Spleen (tissue), 11 donors: ENCODE measurements around the gene FSTL4. TPM values are rescaled to one million over a fixed set of nuclear protein-coding genes. Genes with fewer than 3 reads are reported as not detected.
"Not testable (repeated sequence)": the region's sequence is repeated elsewhere in the genome, so short reads cannot be mapped to it uniquely, and the experiment has no call there.

ENCODE experiments used
- DNase-seq: peaks from one replicate; pipeline ENCODE4 v3.0.0-alpha.2; 2020
- H3K27ac ChIP-seq, 8 donors: fragments of 200-600 bp; sonication (generic) in 7 of 8; 1 replicate in 4 of 8; 2 replicates in 4 of 8; pipeline versions ENCODE4 v1.5.0 to v1.8.0; 2016 to 2021; ENCODE audit warnings: inconsistent platforms in 4 of 8, mild to moderate bottlenecking in 4 of 8, moderate library complexity in 1 of 8
- H3K27me3 ChIP-seq, 7 donors: fragments of 200-600 bp; sonication (generic) in 6 of 7; replicated peaks in 1 of 7; 1 replicate in 4 of 7; 2 replicates in 3 of 7; pipeline versions ENCODE4 v1.5.0 to v1.8.0; 2016 to 2021; ENCODE audit warnings: inconsistent platforms in 3 of 7, mild to moderate bottlenecking in 1 of 7
- H3K36me3 ChIP-seq, 6 donors: fragments of 200-600 bp; sonication (generic) in 5 of 6; 1 replicate in 4 of 6; 2 replicates in 2 of 6; pipeline versions ENCODE4 v1.5.0 to v1.8.0; 2016 to 2021; ENCODE audit warnings: inconsistent platforms in 2 of 6
- H3K4me1 ChIP-seq, 6 donors: fragments of 200-600 bp; sonication (generic) in 5 of 6; 1 replicate in 3 of 6; 2 replicates in 3 of 6; pipeline versions ENCODE4 v1.5.0 to v1.8.0; 2016 to 2021; ENCODE audit warnings: inconsistent platforms in 3 of 6
- H3K4me3 ChIP-seq, 8 donors: fragments of 200-600 bp; sonication (generic) in 7 of 8; 1 replicate in 4 of 8; 2 replicates in 4 of 8; pipeline versions ENCODE4 v1.5.0 to v1.8.0; 2016 to 2021; ENCODE audit warnings: inconsistent platforms in 4 of 8, mild to moderate bottlenecking in 4 of 8, moderate library complexity in 2 of 8
- H3K9me3 ChIP-seq, 8 donors: fragments of 200-600 bp; sonication (generic) in 7 of 8; 1 replicate in 4 of 8; 2 replicates in 4 of 8; pipeline versions ENCODE4 v1.5.0 to v1.8.0; 2016 to 2021; ENCODE audit warnings: inconsistent platforms in 4 of 8
- POLR2A ChIP-seq, 3 donors: fragments of 450-650 bp; IDR thresholded peaks; one replicate each; pipeline ENCODE4 v1.5.1; 2017; ENCODE audit warnings: antibody characterized with exemption in 3 of 3, mild to moderate bottlenecking in 1 of 3
- POLR2AphosphoS5 ChIP-seq, 3 donors: sonication (generic); formaldehyde crosslinking; IDR thresholded peaks; one replicate each; pipeline ENCODE4 v1.5.1; 2017; ENCODE audit warnings: antibody characterized with exemption in 3 of 3
- WGBS, 5 donors: extraction: QIAGEN DNeasy Blood & Tissue Kit in 3 of 5; methylation state at CpG; one replicate each; pipeline versions ENCODE4 v1.1.5 to v1.1.7; 2013 to 2018; 5-methylcytosine and 5-hydroxymethylcytosine counted together
- intact Hi-C: fragments of 100-400 bp; cut with DNase I; formaldehyde crosslinking; loops from one replicate; pipeline ENCODE4 v1.15.0; 2023; ENCODE audit warnings: low total_unique reads
- polyA plus RNA-seq, 3 donors: library from polyadenylated mRNA; stranded (reverse); fragments of 200-250 nt; gene quantifications; one replicate each; pipeline ENCODE4 v1.2.1, GENCODE V29; 2013
- total RNA-seq, 7 donors: library from RNA; depleted of rRNA in 3 of 7; stranded (reverse); fragments of >200 nt in 3 of 7; fragmentation: NEBNext Ultra II Directional in 4 of 7; extraction: Animal tissue kit (Norgen Biotek cat#: 25700) in 4 of 7; gene quantifications; one replicate each; pipeline versions ENCODE4 v1.1.0 to v1.2.1, GENCODE V29; 2016 to 2021
- TF ChIP-seq, protein P1 (sequence below), 11 experiments: fragments of 200-600 bp in 7 of 11; fragments of 450-650 bp in 4 of 11; sonication (generic) in 4 of 11; IDR thresholded peaks in 8 of 11; conservative IDR thresholded peaks in 3 of 11; 1 replicate in 7 of 11; 2 replicates in 4 of 11; pipeline versions ENCODE4 v1.4.0 to v1.8.0; 2016 to 2021; ENCODE audit warnings: antibody characterized with exemption in 11 of 11, inconsistent platforms in 4 of 11, mild to moderate bottlenecking in 1 of 11
- donor health status: healthy with polysubstance abuse.
- donor health status: DM: no; HTN: no; CAD: no; lungs with moderate emphysema.
- donor health status: DM: no; HTN: no; CAD: no.
- donor health status: Bipolar disorder and iron deficiency.
- donor health status: healthy.
- donor health status: DM: no; HTN: no; CAD: no.
- donor health status: DM: yes; HTN: yes; CAD: no.

Gene FSTL4
- total and polyA plus RNA-seq, 10 donors, result under 0.01 to 1.0 (median 0.37) TPM; not detected in 4

DNA sequence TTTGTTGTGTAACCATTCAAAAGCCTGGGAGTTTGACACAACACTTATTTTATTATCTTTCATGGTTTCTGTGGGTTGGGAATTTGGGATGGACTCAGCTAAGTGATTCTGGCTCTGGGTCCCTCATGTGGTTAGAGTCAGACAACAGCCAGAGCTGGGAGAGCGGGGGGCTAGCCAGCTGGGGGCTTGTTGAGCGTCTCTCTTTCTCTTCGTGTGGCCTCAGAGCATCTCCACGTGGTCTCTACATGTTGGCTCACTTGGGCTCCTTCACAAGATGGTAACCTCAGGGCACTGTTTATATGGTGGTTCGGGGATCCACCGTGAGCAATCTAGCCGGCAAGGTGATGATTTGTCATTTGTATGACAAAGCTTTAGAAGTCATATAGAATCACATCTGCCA is 73.6 kb downstream of the FSTL4 start:
- no peaks in the 10 kb centered on the region for H3K4me1 ChIP-seq
- TF ChIP-seq POLR2AphosphoS5 (IDR thresholded peaks at IDR 0.05) (no peak), POLR2A (IDR thresholded peaks at IDR 0.05) (no peak)
- TF ChIP-seq, protein P1, sequence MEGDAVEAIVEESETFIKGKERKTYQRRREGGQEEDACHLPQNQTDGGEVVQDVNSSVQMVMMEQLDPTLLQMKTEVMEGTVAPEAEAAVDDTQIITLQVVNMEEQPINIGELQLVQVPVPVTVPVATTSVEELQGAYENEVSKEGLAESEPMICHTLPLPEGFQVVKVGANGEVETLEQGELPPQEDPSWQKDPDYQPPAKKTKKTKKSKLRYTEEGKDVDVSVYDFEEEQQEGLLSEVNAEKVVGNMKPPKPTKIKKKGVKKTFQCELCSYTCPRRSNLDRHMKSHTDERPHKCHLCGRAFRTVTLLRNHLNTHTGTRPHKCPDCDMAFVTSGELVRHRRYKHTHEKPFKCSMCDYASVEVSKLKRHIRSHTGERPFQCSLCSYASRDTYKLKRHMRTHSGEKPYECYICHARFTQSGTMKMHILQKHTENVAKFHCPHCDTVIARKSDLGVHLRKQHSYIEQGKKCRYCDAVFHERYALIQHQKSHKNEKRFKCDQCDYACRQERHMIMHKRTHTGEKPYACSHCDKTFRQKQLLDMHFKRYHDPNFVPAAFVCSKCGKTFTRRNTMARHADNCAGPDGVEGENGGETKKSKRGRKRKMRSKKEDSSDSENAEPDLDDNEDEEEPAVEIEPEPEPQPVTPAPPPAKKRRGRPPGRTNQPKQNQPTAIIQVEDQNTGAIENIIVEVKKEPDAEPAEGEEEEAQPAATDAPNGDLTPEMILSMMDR (IDR thresholded peaks at IDR 0.05 in 8 of 11, conservative IDR thresholded peaks at IDR 0.05 in 3 of 11), result no peak
- H3K36me3 ChIP-seq, result no peaks in the 10 kb centered on the region
- peaks cover 0 to 32% (median 0%) of the 10 kb centered on the region in 7 donors for H3K27me3 ChIP-seq
- WGBS, 5 donors, result 70 to 83% (median 73%) methylated on average over 7 of the region's 7 CpGs
- intact Hi-C loops, result no loop called here
- no peak for DNase-seq
- no peak overlapping the region for H3K4me3 ChIP-seq
- no peaks in the 10 kb centered on the region for H3K9me3 ChIP-seq
- H3K27ac ChIP-seq, result no peak overlapping the region

DNA sequence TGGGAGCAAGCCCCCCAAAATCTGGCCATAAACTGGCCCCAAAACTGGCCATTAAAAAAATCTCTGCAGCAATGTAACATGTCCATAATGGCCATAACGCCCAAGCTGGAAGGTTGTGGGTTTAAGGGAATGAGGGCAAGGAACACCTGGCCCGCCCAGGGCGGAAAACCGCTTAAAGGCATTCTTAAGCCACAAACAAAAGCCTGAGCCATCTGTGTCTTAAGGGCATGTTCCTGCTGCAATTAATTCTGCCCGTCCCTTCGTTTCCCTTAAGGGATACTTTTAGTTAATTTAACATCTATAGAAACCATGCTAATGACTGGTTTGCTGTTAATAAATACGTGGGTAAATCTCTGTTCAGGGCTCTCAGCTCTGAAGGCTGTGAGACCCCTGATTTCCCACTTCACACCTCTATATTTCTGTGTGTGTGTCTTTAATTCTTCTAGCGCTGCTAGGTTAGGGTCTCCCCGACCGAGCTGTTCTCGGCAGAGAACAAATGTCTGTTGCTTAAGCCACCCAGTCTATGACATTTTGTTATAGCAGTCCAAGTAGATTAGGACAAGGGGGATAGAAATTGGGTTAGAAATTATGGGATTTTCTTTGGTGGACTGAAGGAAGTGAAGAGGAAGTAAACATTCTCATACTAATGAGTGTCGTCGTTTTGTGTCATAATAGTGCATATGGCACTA is 77.0 kb downstream of the FSTL4 start:
- H3K4me1 ChIP-seq, DNase-seq, H3K9me3 ChIP-seq, H3K36me3 ChIP-seq, H3K4me3 ChIP-seq, intact Hi-C loops, H3K27ac ChIP-seq: not testable (repeated sequence)
- 70 to 79% (median 76%) methylated on average over 13 of the region's 13 CpGs for WGBS, 5 donors
- peaks cover 0 to 19% (median 0%) of the 10 kb centered on the region in 7 donors for H3K27me3 ChIP-seq

DNA sequence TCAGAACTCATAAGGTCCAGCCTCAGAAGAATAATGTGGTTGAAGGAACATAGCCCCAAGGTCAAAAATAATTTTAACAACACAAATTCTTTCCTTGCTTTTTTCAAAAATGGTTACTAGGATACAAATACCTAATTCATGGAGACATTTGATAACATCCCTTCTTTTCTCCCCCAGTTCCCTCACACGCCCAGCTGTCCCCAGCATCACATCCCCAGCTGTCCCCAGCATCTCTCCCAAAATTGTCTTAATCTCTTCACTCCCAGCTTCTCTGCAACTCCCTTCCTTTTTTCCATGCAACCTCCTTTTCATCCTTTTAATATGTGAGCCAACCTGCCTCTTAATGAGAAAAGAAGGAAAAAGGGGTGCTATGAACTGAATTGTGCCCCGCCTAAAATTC is 77.8 kb downstream of the FSTL4 start:
- Histone ChIP-seq H3K27ac (no peak overlapping the region), H3K36me3 (no peaks in the 10 kb centered on the region), H3K4me1 (no peaks in the 10 kb centered on the region), H3K4me3 (no peak overlapping the region), H3K27me3 (peaks cover 0 to 19% (median 0%) of the 10 kb centered on the region in 7 donors), H3K9me3 (no peaks in the 10 kb centered on the region)
- intact Hi-C loops, result no loop called here
- no peak for DNase-seq
- TF ChIP-seq POLR2A (IDR thresholded peaks at IDR 0.05) (no peak), POLR2AphosphoS5 (IDR thresholded peaks at IDR 0.05) (no peak)
- TF ChIP-seq, protein P1 (IDR thresholded peaks at IDR 0.05 in 8 of 11, conservative IDR thresholded peaks at IDR 0.05 in 3 of 11), result no peak
- WGBS, 5 donors, result 82 to 95% (median 86%) methylated on average over 2 of the region's 2 CpGs

DNA sequence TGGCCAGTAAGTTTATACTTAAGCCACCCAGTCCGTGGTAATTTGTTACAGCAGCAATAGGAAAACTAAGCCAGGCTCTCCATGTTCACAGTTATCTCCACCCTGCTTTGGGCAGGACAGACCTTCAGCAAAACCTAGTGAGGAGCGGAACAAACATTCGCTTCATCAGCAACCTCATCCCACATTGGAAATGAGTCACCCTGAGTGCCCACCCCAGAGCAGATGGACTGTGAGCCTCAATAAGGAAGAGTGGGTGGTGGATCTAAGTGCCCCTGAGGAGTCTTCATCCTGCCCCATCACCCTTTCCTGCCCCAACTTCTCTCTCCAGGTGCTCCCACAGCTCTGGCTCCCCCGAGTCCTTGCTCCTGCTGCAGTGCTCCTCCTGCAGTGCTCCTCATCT is 78.8 kb downstream of the FSTL4 start:
- no peaks in the 10 kb centered on the region for H3K4me1 ChIP-seq
- intact Hi-C loops, result no loop called here
- H3K9me3 ChIP-seq, result no peaks in the 10 kb centered on the region
- H3K27me3 ChIP-seq, result peaks cover 0 to 11% (median 0%) of the 10 kb centered on the region in 7 donors
- no peak overlapping the region for H3K27ac ChIP-seq
- 76 to 90% (median 83%) methylated on average over 4 of the region's 4 CpGs for WGBS, 5 donors
- TF ChIP-seq, protein P1 (IDR thresholded peaks at IDR 0.05 in 8 of 11, conservative IDR thresholded peaks at IDR 0.05 in 3 of 11), result no peak
- no peak for TF ChIP-seq POLR2AphosphoS5 (IDR thresholded peaks at IDR 0.05)
- no peak for TF ChIP-seq POLR2A (IDR thresholded peaks at IDR 0.05)
- H3K4me3 ChIP-seq, result no peak overlapping the region
- no peak for DNase-seq
- H3K36me3 ChIP-seq, result no peaks in the 10 kb centered on the region
